H1 (cell line): Measurements from ENCODE around the gene GPR25.

Source experiments
- ASH2L ChIP-seq: fragments of 200-600, 300-600 bp; sonication (generic); IDR thresholded peaks from one replicate; pipeline ENCODE4 v1.7.1; 2017; ENCODE audit warnings: low read length
- ATF2 ChIP-seq: IDR thresholded peaks from 2 replicates; pipeline ENCODE4 v1.6.1; 2012; ENCODE audit warnings: low read length, inconsistent platforms
- CEBPB ChIP-seq: IDR thresholded peaks from 2 replicates; pipeline ENCODE4 v1.6.1; 2012; ENCODE audit warnings: low read depth, low read length
- CHD2 ChIP-seq: IDR thresholded peaks from 2 replicates; pipeline ENCODE4 v1.6.1; 2012; ENCODE audit warnings: low read length, improper control_type of control experiment
- CTCF ChIP-seq, 3 experiments: IDR thresholded peaks; 1 replicate in 2 of 3; 2 replicates in 1 of 3; pipeline versions ENCODE4 v1.5.1 to v1.6.1; 2011; ENCODE audit warnings: low read length in 3 of 3, mild to moderate bottlenecking in 3 of 3, inconsistent platforms in 2 of 3, low read depth in 1 of 3, moderate library complexity in 1 of 3; ENCODE audit not compliant: insufficient read depth in 1 of 3; ENCODE audit errors: control extremely low read depth in 1 of 3
- EP300 ChIP-seq, 2 experiments: IDR thresholded peaks; 1 replicate in 1 of 2; 2 replicates in 1 of 2; pipeline ENCODE4 v1.6.1; 2011 to 2012; ENCODE audit warnings: low read depth in 2 of 2, low read length in 2 of 2, mild to moderate bottlenecking in 2 of 2, borderline replicate concordance in 1 of 2, inconsistent platforms in 1 of 2, moderate library complexity in 1 of 2
- EZH2 ChIP-seq: fragments of 200-600 bp; sonication (generic); IDR thresholded peaks from 2 replicates; pipeline ENCODE4 v1.7.1; 2012; ENCODE audit warnings: low read depth, mild to moderate bottlenecking, moderate library complexity, low read length, inconsistent platforms; ENCODE audit not compliant: severe bottlenecking
- MAFK ChIP-seq: IDR thresholded peaks from 2 replicates; pipeline ENCODE4 v1.6.1; 2012; ENCODE audit warnings: low read depth, mild to moderate bottlenecking, improper control_type of control experiment, low read length
- POLR2A ChIP-seq, 2 experiments: IDR thresholded peaks; 1 replicate in 1 of 2; 2 replicates in 1 of 2; pipeline ENCODE4 v1.6.1; 2011; ENCODE audit warnings: low read depth in 2 of 2, low read length in 2 of 2, mild to moderate bottlenecking in 2 of 2; ENCODE audit errors: control extremely low read depth in 1 of 2
- RXRA ChIP-seq: IDR thresholded peaks from 2 replicates; pipeline ENCODE4 v1.6.1; 2011; ENCODE audit warnings: low read depth, mild to moderate bottlenecking, low read length, moderate library complexity; ENCODE audit not compliant: insufficient read depth
- TBP ChIP-seq: IDR thresholded peaks from 2 replicates; pipeline ENCODE4 v1.6.1; 2011; ENCODE audit warnings: low read depth, low read length, improper control_type of control experiment
- ZNF274 ChIP-seq: IDR thresholded peaks from 2 replicates; pipeline ENCODE4 v1.7.0; 2012; ENCODE audit warnings: low read length, borderline replicate concordance; ENCODE audit errors: extremely low read depth

GRCh38 chr1:200890027-200890426 is 17.2 kb downstream of the GPR25 start:
- TF ChIP-seq EP300 (IDR thresholded peaks at IDR 0.05; ENCODE audit: borderline replicate concordance in 1 of 2, low read depth in 2 of 2, low read length in 2 of 2): no peak
- no peak for TF ChIP-seq POLR2A (IDR thresholded peaks at IDR 0.05; ENCODE audit: control extremely low read depth in 1 of 2, low read depth in 2 of 2, low read length in 2 of 2)
- TF ChIP-seq ATF2: no peak
- TF ChIP-seq ASH2L: no peak
- TF ChIP-seq MAFK: no peak
- TF ChIP-seq RXRA: no peak
- no peak for TF ChIP-seq CHD2
- TF ChIP-seq CTCF (IDR thresholded peaks at IDR 0.05; ENCODE audit: control extremely low read depth in 1 of 3, insufficient read depth in 1 of 3, low read depth in 1 of 3, low read length in 3 of 3): no peak
- no peak for TF ChIP-seq ZNF274
- no peak for TF ChIP-seq EZH2
- no peak for TF ChIP-seq TBP
- no peak for TF ChIP-seq CEBPB
